ENCODE measurements around the gene JDP2. TPM values are rescaled to one million over a fixed set of nuclear protein-coding genes. Genes with fewer than 3 reads are reported as not detected.

The JDP2 gene
- polyA plus RNA-seq, 1 of the 3 experiments (the other 2 are of a cell fraction), result 22.3 TPM

- ChIA-PET CTCF (interaction anchor here (0.6 to 4.5 kb wide), 3 partner anchors 39 to 388 kb away, joined by 3 to 13 read pairs (median 5); partner anchors contain the start of gene FLVCR2), POLR2A (no interaction called here)
- Histone ChIP-seq H3F3A (replicated peaks; ENCODE audit: insufficient read depth) (no peaks in the 10 kb centered on the region), H3K4me1 (ENCODE audit: control insufficient read depth in 1 of 2, insufficient read depth in 2 of 2, low read depth in 1 of 2, low read length in 1 of 2) (no peaks in the 10 kb centered on the region), H3K4me3 (ENCODE audit: low read depth in 2 of 2, low read length in 1 of 2) (no peak within 1 kb of the TSS), H2AFZ (ENCODE audit: low read depth) (no peak within 1 kb of the TSS), H3K27ac (ENCODE audit: low read depth in 2 of 2, low read length in 1 of 2) (no peak within 1 kb of the TSS), H3K9me2 (no peaks in the 10 kb centered on the region), H3K9ac (no peak within 1 kb of the TSS), H3K4me2 (no peak within 1 kb of the TSS), H3K79me2 (ENCODE audit: insufficient read depth) (no peaks in the 10 kb centered on the region), H4K20me1 (ENCODE audit: insufficient read depth) (no peaks in the 10 kb centered on the region), H3K9me3 (no peaks in the 10 kb centered on the region), H3K36me3 (replicated peaks in 1 of 2; ENCODE audit: control insufficient read depth in 1 of 2, insufficient read depth in 2 of 2, low read length in 1 of 2) (no peaks in the 10 kb centered on the region), H3K27me3 (ENCODE audit: insufficient read depth) (no peaks in the 10 kb centered on the region)
- TF ChIP-seq NRF1 (IDR thresholded peaks at IDR 0.05; ENCODE audit: low read depth, low read length) (no peak), MXI1 (IDR thresholded peaks at IDR 0.05; ENCODE audit: low read depth, low read length) (no peak), JUND (IDR thresholded peaks at IDR 0.05) (no peak), MEF2A (IDR thresholded peaks at IDR 0.05; ENCODE audit: borderline replicate concordance, low read depth) (no peak), TEAD4 (IDR thresholded peaks at IDR 0.05; ENCODE audit: borderline replicate concordance, insufficient read depth) (no peak)
- no peak for DNase-seq
- 80% methylated on average over 10 of the region's 13 CpGs for WGBS (ENCODE audit: low lambda C conversion rate)
These were observed 94.6 kb downstream of the JDP2 start, which contains the start of gene BATF for GRCh38 chr14:75522224-75522982. BATF (plus strand) TSS chr14:75522469; CDS start chr14:75522683, 214 bp downstream.

- H3K79me2 ChIP-seq (ENCODE audit: insufficient read depth), result no peaks in the 10 kb centered on the region
- no peaks in the 10 kb centered on the region for H3K9me3 ChIP-seq
- no peak overlapping the region for H3K4me3 ChIP-seq (ENCODE audit: low read depth in 2 of 2, low read length in 1 of 2)
- H3K4me2 ChIP-seq, result no peak overlapping the region
- H3F3A ChIP-seq (replicated peaks; ENCODE audit: insufficient read depth), result no peaks in the 10 kb centered on the region
- CTCF ChIA-PET, result interaction anchor here (0.6 to 1.4 kb wide), 2 partner anchors 38 to 388 kb away, joined by 3 to 5 read pairs; no protein-coding TSS in a partner anchor
- H2AFZ ChIP-seq (ENCODE audit: low read depth), result no peak overlapping the region
- 65% methylated on average over 1 of the region's 1 CpG for WGBS (ENCODE audit: low lambda C conversion rate)
- POLR2A ChIA-PET, result no interaction called here
- no peak overlapping the region for H3K9ac ChIP-seq
- H3K27me3 ChIP-seq (ENCODE audit: insufficient read depth), result no peaks in the 10 kb centered on the region
- TF ChIP-seq EZH2phosphoT487 (IDR thresholded peaks at IDR 0.05; ENCODE audit: borderline replicate concordance, low read depth), result no peak
- no peak for TF ChIP-seq IRF3 (IDR thresholded peaks at IDR 0.05; ENCODE audit: low read depth, low read length)
- no peak for TF ChIP-seq USF1 (IDR thresholded peaks at IDR 0.05; ENCODE audit: borderline replicate concordance, low read depth)
- TF ChIP-seq ZBTB33 (IDR thresholded peaks at IDR 0.05; ENCODE audit: borderline replicate concordance, low read depth), result no peak
- no peak for TF ChIP-seq SMC3 (IDR thresholded peaks at IDR 0.05; ENCODE audit: low read depth, low read length)
- TF ChIP-seq GATA2 (CRISPR knock-in tag; IDR thresholded peaks at IDR 0.05), result no peak
- TF ChIP-seq MEF2A (IDR thresholded peaks at IDR 0.05; ENCODE audit: borderline replicate concordance, low read depth), result no peak
- TF ChIP-seq FOXM1 (IDR thresholded peaks at IDR 0.05; ENCODE audit: low read depth), result no peak
- TF ChIP-seq RXRA (IDR thresholded peaks at IDR 0.05; ENCODE audit: borderline replicate concordance, low read depth), result no peak
- no peak for TF ChIP-seq RCOR1 (IDR thresholded peaks at IDR 0.05; ENCODE audit: low read length)
- DNase-seq, result no peak
- H4K20me1 ChIP-seq (ENCODE audit: insufficient read depth), result no peaks in the 10 kb centered on the region
- H3K36me3 ChIP-seq (replicated peaks in 1 of 2; ENCODE audit: control insufficient read depth in 1 of 2, insufficient read depth in 2 of 2, low read length in 1 of 2), result no peaks in the 10 kb centered on the region
- no peak overlapping the region for H3K27ac ChIP-seq (ENCODE audit: low read depth in 2 of 2, low read length in 1 of 2)
- no peaks in the 10 kb centered on the region for H3K4me1 ChIP-seq (ENCODE audit: control insufficient read depth in 1 of 2, insufficient read depth in 2 of 2, low read depth in 1 of 2, low read length in 1 of 2)
- no peaks in the 10 kb centered on the region for H3K9me2 ChIP-seq
These were observed 95.1 kb downstream of the JDP2 start for GRCh38 chr14:75522983-75523318.

Measured in SK-N-SH (cell line).